GM12891 (cell line): ENCODE measurements around the gene HOXA13.

Experiments used
- POLR2A ChIP-seq: IDR thresholded peaks from 2 replicates; pipeline ENCODE4 v1.6.1; 2011; ENCODE audit warnings: low read depth, low read length, control low read depth
- POLR2AphosphoS5 ChIP-seq: IDR thresholded peaks from 2 replicates; pipeline ENCODE4 v1.6.1; 2011; ENCODE audit warnings: low read depth, low read length, control low read depth
- TAF1 ChIP-seq: IDR thresholded peaks from 2 replicates; pipeline ENCODE4 v1.6.1; 2011; ENCODE audit warnings: low read depth, low read length, control low read depth

DNA sequence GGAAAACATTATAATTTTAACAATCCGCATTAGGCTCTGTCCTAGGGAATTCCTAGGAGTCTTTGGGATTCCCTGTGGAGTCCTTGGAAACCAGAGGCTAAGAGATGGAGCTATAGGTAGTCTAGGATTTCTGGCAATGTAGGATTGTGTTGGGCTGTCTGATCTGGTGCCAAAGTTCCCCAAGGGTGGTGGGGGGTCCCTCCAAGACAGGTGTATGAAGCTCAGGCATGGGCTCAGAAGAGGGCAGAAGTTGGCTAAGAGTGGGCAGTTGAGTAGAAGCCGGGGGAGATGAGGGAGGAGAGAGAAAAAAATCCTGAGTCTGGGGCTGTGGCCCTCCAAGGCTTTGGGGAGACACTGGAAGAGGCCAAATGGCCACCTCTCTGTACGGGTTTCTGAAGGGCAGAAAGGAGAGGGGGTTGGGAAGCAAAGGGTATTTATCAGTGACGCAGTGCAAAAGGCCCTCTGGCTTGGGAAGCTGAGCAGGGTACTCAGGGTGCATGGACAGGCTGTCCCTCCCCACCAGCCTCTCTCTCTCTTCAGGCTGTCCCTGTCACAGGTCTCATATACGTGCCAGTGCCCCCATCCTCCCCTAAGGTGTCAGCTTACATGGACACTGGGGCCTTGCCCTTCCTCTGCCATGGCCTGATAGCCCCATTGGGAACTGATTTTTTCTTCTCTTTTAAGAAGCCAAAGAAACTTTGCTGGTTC lies 53.2 kb downstream of the HOXA13 start:
- TF ChIP-seq TAF1 = no peak
- TF ChIP-seq POLR2A = no peak
- no peak for TF ChIP-seq POLR2AphosphoS5
